IPS-18c (cell line): Measurements from ENCODE around the gene PORCN.
A peak's percentile ranks its signal among the peaks of the same experiment; 100 is the strongest.
"Not testable (repeated sequence)": the region's sequence is repeated elsewhere in the genome, so short reads cannot be mapped to it uniquely, and the experiment has no call there.

Experiments
- H3K4me3 ChIP-seq: 2 replicates; pipeline ENCODE4 v1.7.0; 2013; ENCODE audit warnings: low read depth, mild to moderate bottlenecking, low read length, moderate library complexity; ENCODE audit not compliant: insufficient read depth
- H3K9me3 ChIP-seq: one replicate; pipeline ENCODE4 v1.6.1; 2013; ENCODE audit warnings: mild to moderate bottlenecking, low read length, moderate library complexity; ENCODE audit not compliant: control insufficient read depth, insufficient read depth

Gene PORCN

GRCh38 chrX:48493890-48494364 is 14.9 kb upstream of the PORCN start:
- Histone ChIP-seq H3K4me3 (no peak overlapping the region), H3K9me3 (peaks cover 5% of the 10 kb centered on the region)

DNA sequence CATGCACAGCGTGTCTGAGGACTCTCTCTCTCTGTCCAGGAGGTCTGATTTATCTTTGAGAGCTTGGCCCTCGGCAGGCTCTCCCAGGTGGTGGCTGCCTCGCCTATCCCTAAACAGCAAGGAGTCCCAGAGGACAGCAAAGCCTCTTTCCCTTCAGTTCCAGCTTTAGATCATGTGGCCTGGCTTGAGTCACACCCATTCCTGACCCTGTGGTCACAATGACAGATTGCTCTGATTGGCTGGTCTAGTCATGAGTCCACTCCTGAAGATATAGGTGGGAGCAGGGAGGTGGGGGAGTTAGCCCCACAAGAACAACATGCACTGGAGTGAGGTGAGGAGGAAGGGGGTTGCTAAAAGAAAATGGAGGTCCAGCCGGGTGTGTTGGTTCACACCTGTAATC is 12.1 kb upstream of the PORCN start:
- H3K4me3 ChIP-seq = no peak overlapping the region
- peaks cover 9% of the 10 kb centered on the region for H3K9me3 ChIP-seq

GRCh38 chrX:48497871-48498270 is 10.9 kb upstream of the PORCN start:
- H3K4me3 ChIP-seq = no peak overlapping the region
- H3K9me3 ChIP-seq = peaks cover 9% of the 10 kb centered on the region

- Histone ChIP-seq H3K9me3 (peaks cover 5% of the 10 kb centered on the region), H3K4me3 (no peak overlapping the region)
Measured at GRCh38 chrX:48498374-48498809, 10.4 kb upstream of the PORCN start.

- Histone ChIP-seq H3K9me3 (peaks cover 3% of the 10 kb centered on the region), H3K4me3 (no peak overlapping the region)
Measured at GRCh38 chrX:48504261-48504660, 4.5 kb upstream of the PORCN start.

DNA sequence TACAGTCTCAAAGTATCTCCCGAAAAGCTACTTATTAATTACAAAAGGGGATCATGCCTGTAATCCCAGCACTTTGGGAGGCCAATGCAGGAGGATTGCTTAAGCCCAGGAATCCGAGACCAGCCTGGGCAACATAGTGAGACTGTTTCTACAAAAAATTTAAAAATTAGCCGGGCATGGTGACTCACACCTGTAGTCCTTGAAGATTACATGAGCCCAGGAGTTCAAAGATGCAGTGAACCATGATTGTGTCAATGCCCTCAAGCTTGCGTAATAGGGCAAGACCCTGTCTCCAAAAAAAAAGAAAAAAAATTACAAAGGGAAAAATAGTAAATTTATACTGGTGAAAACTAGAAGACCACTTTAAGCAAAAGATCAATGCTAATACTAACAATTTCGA is 3.3 kb upstream of the PORCN start:
- no peak overlapping the region for H3K4me3 ChIP-seq
- peaks cover 4% of the 10 kb centered on the region for H3K9me3 ChIP-seq

- Histone ChIP-seq H3K4me3 (no peak overlapping the region), H3K9me3 (peaks cover 6% of the 10 kb centered on the region)
Measured at GRCh38 chrX:48507246-48507645, 1.5 kb upstream of the PORCN start.

DNA sequence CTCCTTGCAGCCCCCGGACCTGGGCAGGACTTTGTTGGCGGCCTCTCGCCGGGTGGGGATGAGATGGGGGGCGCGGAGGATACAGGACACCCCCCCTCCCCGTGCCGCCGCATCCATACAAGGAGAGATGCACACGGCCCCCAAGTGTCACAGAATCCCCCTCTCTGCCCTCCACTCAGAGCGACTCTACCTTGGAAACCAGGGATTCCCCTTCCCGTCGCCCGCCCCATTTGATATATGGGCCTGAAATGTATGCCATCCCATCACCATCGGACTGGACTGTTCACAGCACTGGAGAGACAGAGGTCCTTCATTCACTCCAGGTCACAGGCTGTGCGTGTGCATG is 426 bp downstream of the PORCN start:
- Histone ChIP-seq H3K4me3 (peak overlapping the region; percentile 70), H3K9me3 (peaks cover 9% of the 10 kb centered on the region)

DNA sequence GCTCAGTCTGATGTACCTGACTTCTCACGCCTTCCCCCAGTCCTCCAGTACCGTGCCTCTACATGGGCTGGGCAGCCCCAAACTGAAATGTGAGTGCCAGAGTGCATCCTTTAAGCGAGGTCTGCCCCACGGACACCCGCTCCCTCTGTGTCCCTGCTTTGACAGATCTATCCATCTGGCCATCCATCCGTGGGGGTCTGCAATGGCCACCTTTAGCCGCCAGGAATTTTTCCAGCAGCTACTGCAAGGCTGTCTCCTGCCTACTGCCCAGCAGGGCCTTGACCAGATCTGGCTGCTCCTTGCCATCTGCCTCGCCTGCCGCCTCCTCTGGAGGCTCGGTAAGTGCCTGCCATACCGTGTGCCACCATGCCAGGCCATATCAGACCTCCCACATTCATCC is 827 bp downstream of the PORCN start:
- peaks cover 9% of the 10 kb centered on the region for H3K9me3 ChIP-seq
- peak overlapping the region; percentile 70; the same call in 1 of the 2 replicates for H3K4me3 ChIP-seq

GRCh38 chrX:48511560-48511959 is 2.8 kb downstream of the PORCN start:
- H3K4me3 ChIP-seq = no peak overlapping the region
- H3K9me3 ChIP-seq = peaks cover 9% of the 10 kb centered on the region

DNA sequence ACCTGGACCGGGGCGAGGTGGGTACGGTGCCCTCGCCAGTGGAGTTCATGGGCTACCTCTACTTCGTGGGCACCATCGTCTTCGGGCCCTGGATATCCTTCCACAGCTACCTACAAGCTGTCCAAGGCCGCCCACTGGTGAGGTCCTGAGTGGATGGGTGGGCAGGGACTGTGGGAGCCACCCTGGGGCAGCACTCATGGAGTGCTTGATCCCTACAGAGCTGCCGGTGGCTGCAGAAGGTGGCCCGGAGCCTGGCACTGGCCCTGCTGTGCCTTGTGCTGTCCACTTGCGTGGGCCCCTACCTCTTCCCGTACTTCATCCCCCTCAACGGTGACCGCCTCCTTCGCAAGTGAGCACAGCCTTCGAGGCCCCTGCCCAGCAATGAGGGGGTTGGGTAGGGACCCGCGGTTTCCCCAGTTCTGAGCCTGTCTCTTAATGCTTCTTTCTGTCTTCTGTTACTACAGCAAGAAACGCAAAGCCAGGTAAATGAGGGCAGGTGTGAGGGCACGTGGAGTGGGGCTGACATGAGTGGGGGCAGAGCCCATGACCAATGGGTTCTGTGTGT is 3.7 kb downstream of the PORCN start:
- H3K9me3 ChIP-seq = peaks cover 9% of the 10 kb centered on the region
- H3K4me3 ChIP-seq = no peak overlapping the region

- no peak overlapping the region for H3K4me3 ChIP-seq
- peaks cover 9% of the 10 kb centered on the region for H3K9me3 ChIP-seq
Measured at GRCh38 chrX:48513670-48514069, 4.9 kb downstream of the PORCN start.

- peaks cover 9% of the 10 kb centered on the region for H3K9me3 ChIP-seq
Measured at GRCh38 chrX:48514126-48514806, 5.5 kb downstream of the PORCN start.

GRCh38 chrX:48514868-48515460 is 6.2 kb downstream of the PORCN start:
- no peak overlapping the region for H3K4me3 ChIP-seq

More at GRCh38 chrX:48514126-48514806, 5.5 kb downstream of the PORCN start:
- H3K4me3 ChIP-seq = no peak overlapping the region

GRCh38 chrX:48515842-48516241 is 7.0 kb downstream of the PORCN start:
- Histone ChIP-seq H3K9me3 (peaks cover 8% of the 10 kb centered on the region), H3K4me3 (no peak overlapping the region)

More at GRCh38 chrX:48514868-48515460, 6.2 kb downstream of the PORCN start:
- peaks cover 6% of the 10 kb centered on the region for H3K9me3 ChIP-seq

GRCh38 chrX:48516285-48516684 is 7.5 kb downstream of the PORCN start:
- peaks cover 8% of the 10 kb centered on the region for H3K9me3 ChIP-seq
- H3K4me3 ChIP-seq = no peak overlapping the region

- H3K4me3 ChIP-seq = no peak overlapping the region
- peaks cover 10% of the 10 kb centered on the region for H3K9me3 ChIP-seq
Measured at GRCh38 chrX:48516987-48517386, 8.2 kb downstream of the PORCN start.

- H3K9me3 ChIP-seq = peaks cover 10% of the 10 kb centered on the region
Measured at GRCh38 chrX:48519481-48519880, 10.7 kb downstream of the PORCN start.

More at GRCh38 chrX:48519481-48519880, 10.7 kb downstream of the PORCN start:
- H3K4me3 ChIP-seq = not testable (repeated sequence)
